ENCODE data around the gene NLGN1.
"Not testable (repeated sequence)": the region's sequence is repeated elsewhere in the genome, so short reads cannot be mapped to it uniquely, and the experiment has no call there.

NLGN1 gene

GRCh38 chr3:173397161-173398110, at the start of gene NLGN1:
TSS of gene NLGN1 (plus strand) at chr3:173397744.
- no peak for DNase-seq

- DNase-seq: no peak
These were observed 45.7 kb upstream of the NLGN1 start for GRCh38 chr3:173351886-173352285.

GRCh38 chr3:173353137-173353536, 44.4 kb upstream of the NLGN1 start:
- not testable (repeated sequence) for DNase-seq

GRCh38 chr3:173354124-173354523, 43.4 kb upstream of the NLGN1 start:
- DNase-seq: no peak

- no peak for DNase-seq
These were observed 25.6 kb upstream of the NLGN1 start for GRCh38 chr3:173371848-173372487.

GRCh38 chr3:173380681-173381080, 16.9 kb upstream of the NLGN1 start:
- DNase-seq: no peak

- not testable (repeated sequence) for DNase-seq
These were observed 15.6 kb upstream of the NLGN1 start for GRCh38 chr3:173381936-173382335.

- DNase-seq: no peak
These were observed 2.5 kb upstream of the NLGN1 start for GRCh38 chr3:173395073-173395411.

GRCh38 chr3:173395412-173396181, 1.9 kb upstream of the NLGN1 start:
- DNase-seq: peak; percentile 54

GRCh38 chr3:173396191-173397041, 1.1 kb upstream of the NLGN1 start:
- no peak for DNase-seq

- no peak for DNase-seq
These were observed 551 bp downstream of the NLGN1 start for GRCh38 chr3:173398111-173398479.

GRCh38 chr3:173399044-173399443, 1.5 kb downstream of the NLGN1 start:
- no peak for DNase-seq

GRCh38 chr3:173401369-173401768, 3.8 kb downstream of the NLGN1 start:
- no peak for DNase-seq

- DNase-seq: no peak
These were observed 5.1 kb downstream of the NLGN1 start for GRCh38 chr3:173402656-173403055.

GRCh38 chr3:173403376-173403775, 5.8 kb downstream of the NLGN1 start:
- no peak for DNase-seq

- DNase-seq: no peak
These were observed 6.6 kb downstream of the NLGN1 start for GRCh38 chr3:173404156-173404555.

GRCh38 chr3:173410436-173410835, 12.9 kb downstream of the NLGN1 start:
- no peak for DNase-seq

GRCh38 chr3:173410849-173411248, 13.3 kb downstream of the NLGN1 start:
- DNase-seq: no peak

GRCh38 chr3:173411375-173411973, 13.9 kb downstream of the NLGN1 start:
- DNase-seq: no peak

GRCh38 chr3:173416070-173416469, 18.5 kb downstream of the NLGN1 start:
- DNase-seq: no peak

- DNase-seq: no peak
These were observed 31.5 kb downstream of the NLGN1 start for GRCh38 chr3:173429076-173429475.

GRCh38 chr3:173429527-173429926, 32.0 kb downstream of the NLGN1 start:
- DNase-seq: no peak

Measured in stimulated activated CD4-positive, alpha-beta T cell treated with anti-CD3 and anti-CD28 coated beads, Interleukin-1b, Interleukin-23, amount 100 ng/mL, for 48 hours (primary cell).